HG03571 (cell line): Measurements from ENCODE around the gene TMEM50A.
"Not testable (repeated sequence)": the region's sequence is repeated elsewhere in the genome, so short reads cannot be mapped to it uniquely, and the experiment has no call there.

Experiments
- ATAC-seq: cut with Tn5 transposase; IDR thresholded peaks from one replicate; pipeline ENCODE4 v1.9.1; 2021; ENCODE audit not compliant: unreplicated experiment

TMEM50A gene

DNA sequence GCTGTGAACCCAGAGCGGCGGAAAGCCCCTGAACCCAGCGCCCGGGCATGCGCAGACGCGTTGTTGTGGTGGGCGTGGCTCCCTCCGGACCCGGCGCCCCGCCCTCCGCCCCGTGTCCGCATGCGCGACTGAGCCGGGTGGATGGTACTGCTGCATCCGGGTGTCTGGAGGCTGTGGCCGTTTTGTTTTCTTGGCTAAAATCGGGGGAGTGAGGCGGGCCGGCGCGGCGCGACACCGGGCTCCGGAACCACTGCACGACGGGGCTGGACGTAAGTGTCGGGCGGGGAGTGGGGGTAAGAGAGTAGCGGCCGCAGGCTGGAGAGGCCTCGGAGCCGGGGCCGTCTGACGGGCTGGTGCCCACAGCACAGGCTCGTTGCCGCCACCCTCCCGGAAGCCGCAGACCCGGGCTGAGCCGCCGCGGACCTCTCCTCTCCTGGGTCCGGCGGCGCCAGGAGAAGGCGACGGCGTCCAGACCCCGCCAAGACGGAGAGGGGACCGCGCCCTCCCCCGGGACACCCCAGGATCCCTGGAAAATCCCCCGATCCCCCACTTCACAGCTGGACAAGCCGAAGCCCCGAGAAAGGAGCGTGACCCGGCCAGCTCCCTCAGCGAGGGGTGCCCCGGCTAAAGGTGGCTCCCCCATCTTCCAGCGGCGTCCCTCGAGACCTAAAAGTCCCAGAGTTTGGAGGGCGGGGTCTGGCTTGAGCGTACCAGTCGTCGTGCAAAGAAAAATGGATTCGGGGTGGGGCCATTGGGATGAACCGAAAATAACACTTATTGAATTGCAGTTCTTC lies at the start of gene TMEM50A:
TSS of gene TMEM50A (plus strand) at position 147 of the 794 bp plus-strand sequence. CDS start 2,153 bp downstream, outside the sequence.
- peak; percentile 59 for ATAC-seq

DNA sequence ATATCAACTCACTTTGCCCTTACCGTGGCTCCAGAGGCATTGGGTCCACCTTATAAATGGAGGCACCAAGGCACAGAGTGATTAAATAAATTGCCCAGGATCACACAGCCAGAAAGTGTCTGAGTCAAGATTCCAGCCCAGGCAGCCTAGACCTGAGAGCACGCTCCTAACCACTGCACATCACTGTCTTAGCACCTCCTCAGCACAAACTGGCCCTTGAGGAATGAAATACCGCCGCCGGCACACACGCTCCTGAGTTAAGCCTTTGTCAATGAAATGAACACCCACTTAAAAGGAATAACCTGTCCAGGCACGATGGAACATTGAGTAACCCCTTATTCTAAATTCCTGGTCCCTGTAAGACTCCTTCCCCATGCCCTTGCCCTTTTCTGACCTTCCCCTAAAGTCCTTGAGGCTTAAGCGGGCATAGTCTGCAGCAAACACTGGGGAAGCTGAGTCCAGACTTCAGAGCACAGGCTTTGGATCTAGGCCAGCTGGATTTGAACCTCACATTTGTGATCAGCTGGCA lies 49.5 kb upstream of the TMEM50A start:
- ATAC-seq: not testable (repeated sequence)

DNA sequence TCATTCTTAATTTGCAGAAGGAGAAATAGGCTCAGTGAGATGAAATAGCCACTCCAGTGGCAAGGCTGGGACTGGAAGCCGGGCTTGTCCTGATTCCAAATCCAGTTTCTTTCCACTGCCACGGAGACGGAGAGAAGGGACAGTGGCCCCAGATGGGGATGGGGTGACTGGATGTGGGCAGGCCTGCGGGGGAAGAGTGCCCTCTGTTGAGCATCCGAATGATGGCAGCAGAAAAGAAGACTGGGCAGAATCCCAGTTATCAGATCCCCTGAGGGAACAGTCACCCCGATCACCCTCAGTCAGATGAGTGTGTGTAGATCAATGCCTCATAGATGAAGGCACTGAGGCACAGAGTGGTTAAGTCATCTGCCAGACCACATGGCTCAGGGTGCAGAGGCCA lies 48.1 kb upstream of the TMEM50A start:
- not testable (repeated sequence) for ATAC-seq

DNA sequence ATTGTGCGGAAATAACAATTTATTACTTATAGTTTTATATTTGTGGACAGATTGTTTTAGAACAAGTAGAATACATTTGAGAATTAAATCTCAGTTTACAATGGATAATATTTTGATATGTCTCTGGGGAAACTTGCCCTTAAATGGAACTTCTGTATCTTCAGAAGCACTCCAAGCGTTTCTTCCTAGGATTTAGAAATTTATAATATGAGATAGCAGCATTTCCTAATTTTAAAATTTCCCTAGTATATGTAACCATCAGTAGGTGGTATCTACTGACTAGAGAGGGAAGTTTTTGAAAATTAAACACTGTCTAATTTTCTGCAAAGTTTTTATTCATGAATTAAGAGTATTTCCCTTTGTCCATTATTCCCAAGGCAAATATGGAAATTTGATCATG lies 44.7 kb upstream of the TMEM50A start:
- ATAC-seq: not testable (repeated sequence)

DNA sequence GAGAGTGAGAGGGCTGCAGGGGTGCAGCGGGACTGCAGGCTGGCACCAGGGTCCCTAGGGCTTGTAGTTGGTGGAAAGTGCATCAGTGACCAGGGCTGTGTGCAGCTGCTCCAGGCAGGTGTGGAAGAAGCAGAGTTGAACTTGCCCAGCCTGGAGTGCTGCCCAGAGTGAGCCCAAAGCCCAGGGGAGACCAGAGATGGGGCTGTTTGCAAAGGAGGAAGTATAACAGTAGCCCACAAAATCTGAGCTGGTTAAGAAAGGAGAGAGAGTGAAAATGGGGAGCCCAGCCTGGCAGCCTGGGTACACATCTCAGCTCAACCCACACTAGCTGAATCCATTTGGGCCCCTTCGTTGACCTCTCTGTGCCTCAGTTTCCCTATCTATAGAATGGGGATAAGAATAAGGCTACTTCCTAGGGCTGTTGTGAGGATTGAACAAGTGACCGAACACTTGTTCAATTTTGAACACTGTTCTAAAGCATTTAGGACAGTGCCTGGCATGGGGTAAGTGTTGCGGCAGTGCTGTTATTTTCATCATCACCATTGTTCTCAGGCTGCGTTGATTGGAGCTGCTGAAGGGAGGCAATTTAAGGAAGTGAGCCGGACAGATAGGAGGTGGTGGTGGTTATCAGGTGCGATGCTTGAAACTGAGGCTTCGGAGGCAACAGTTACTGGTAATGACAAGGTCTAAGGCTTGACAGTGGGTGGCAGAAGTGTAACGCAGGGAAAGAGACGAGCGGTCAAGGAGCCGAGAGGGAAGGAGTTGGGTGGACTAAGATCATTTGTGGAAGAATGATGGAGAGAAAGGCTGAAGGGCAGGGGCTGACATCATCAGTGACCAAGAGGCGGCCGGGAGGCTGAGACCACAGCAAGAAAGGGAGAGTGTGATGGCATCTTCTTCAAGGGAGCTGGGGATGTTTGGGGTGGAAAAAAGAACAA lies 43.0 kb upstream of the TMEM50A start:
- not testable (repeated sequence) for ATAC-seq

DNA sequence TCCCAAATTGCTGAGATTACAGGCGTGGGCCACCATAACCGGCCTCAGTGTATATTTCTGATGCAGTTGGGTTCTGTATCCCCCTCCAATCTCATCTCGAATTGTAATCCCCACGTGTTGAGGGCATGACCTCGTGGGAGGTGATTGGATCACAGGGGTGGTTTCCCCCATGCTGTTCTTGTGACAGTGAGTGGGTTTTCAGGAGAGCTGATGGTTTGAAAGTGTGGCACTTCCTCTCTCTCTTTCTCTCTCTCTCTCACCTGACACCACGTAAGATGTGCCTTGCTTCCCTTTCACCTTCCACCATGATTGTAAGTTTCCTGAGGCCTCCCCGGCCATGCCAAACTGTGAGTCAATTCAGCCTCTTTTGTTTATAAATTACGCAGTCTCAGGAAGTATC lies 41.6 kb upstream of the TMEM50A start:
- not testable (repeated sequence) for ATAC-seq

DNA sequence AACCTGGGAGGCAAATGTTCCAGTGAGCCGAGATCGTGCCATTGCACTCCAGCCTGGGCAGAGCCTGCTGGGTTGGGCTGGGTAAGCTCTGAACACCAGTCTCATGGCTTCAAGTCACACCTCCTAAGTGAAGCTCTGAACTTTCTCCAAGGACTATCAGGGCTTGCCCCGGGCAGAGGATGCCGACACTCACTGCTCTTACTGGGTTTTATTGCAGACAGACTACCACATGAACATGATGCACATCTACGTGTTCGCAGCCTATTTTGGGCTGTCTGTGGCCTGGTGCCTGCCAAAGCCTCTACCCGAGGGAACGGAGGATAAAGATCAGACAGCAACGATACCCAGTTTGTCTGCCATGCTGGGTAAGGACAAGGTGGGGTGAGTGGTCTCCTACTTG lies 37.4 kb upstream of the TMEM50A start:
- not testable (repeated sequence) for ATAC-seq

DNA sequence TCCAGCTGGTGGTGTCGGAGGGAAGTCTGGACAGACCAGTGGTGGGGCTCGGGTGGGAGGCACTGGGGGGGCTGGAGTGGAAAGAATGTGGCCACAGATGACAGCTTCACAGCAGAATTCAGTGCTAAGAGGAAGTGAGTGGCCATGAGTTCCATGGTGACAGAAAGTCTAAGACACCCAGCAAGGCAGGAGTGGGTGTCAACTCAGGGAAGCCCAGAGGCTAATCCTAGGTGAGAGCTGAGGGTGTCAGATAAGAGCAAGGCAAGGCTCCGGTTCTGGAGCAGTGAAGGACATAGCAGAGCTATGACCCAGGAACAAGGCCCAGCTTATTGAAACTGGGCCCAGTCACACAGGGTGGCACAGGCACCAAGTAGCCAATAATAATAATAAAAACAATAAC lies 35.8 kb upstream of the TMEM50A start:
- ATAC-seq: not testable (repeated sequence)

DNA sequence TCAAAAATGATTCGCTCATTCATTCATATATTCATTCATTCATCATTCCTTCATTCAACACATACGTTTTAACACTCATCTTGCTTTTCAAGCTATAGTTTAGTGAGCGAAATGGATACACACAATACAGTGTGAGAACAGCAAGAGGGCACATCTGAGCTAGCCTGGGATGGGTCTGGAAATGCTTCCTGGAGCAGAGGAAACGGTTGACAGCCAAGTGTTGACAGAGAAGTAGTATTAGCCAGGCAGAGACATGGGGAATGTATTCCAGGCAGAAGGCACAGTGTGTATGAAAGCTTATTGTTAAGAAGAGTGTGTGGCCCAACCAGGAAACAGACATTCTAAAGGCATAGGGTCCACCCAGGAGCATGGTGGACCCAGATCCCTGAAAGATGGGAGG lies 33.2 kb upstream of the TMEM50A start:
- ATAC-seq: not testable (repeated sequence)

DNA sequence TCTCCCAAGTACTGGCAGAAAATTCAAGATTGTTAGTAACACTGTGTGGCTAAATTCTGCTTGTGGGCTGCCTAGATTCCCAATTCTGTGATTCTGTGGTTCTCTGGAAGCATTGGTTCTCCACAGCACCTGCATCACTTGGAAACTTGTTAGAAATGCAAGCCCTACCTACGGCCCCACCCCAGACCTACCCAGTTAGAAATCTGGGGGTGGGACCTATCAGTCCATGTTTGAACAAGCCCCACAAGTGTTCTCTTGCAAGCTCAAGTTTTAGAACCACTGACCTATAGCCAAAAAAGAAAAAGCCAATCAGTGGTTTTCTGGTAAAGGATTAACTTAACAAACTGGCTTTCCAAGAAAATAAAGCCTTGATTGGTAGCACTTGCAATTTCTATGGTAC lies 30.0 kb upstream of the TMEM50A start:
- not testable (repeated sequence) for ATAC-seq

DNA sequence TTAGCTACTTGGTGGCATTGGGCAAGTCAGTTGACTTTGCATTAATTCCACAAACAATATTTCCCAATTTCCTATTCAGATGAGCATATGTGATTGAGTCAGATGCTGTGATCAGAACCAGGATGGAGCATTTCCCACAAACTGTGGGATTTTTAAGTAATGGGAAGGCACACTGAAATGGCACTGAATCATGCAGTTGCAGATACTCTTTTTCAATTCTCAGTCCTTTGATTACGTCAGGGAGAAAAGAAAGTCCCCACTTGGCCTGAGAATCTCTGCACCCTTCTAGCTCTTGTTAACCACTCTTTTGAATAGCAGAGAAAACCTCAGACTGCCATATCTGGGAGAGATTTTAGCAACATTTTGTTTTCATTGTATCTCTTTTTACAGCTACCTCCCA lies 29.0 kb upstream of the TMEM50A start:
- ATAC-seq: not testable (repeated sequence)

DNA sequence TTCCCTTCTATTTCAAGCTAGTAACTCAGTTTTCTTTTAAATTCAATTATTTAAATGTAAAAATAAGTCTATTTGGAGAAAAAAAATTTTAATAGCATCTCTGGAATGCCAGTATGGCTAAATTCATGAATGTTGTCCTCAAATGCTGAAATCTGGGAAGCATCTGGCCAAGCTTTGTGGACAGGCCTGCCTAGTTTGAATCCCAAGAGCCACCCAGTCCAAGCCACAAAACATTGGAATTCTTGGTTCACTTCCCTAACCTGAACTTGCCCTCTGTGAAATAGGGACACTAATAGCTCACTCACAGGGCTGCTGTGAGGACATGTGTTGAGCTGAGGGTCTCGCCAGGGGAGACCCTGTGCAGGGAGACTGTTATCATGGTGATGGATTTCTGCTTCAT lies 28.6 kb upstream of the TMEM50A start:
- not testable (repeated sequence) for ATAC-seq

DNA sequence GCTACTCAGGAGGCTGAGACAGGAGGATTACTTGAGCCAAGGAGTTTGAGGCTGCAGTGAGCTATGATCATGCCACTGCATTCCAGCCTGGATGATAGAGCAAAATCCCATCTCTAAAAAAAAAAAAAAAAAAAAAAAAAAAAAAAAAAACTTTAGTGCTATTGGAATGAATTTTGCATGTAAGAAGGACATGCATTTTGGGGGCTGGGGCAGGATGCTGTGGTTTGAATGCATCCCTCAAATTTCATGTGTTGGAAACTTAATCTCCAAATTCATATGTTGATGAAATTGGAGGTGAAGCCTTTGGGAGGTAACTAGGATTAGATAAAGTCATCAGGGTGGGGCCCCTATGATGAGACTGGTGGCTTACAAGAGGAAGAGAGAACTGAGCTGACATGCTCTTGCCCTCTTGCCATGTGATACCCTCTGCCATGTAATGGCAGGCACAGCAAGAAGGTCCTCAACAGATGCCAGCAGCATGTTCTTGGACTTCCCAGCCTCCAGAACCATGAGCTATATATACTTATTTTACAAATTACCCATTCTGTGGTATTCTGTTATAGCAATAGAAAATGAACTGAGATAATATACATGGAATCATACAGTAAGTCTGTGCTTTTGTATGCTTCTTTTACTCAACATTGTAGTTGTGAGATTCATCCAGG lies 25.2 kb upstream of the TMEM50A start:
- ATAC-seq: not testable (repeated sequence)

DNA sequence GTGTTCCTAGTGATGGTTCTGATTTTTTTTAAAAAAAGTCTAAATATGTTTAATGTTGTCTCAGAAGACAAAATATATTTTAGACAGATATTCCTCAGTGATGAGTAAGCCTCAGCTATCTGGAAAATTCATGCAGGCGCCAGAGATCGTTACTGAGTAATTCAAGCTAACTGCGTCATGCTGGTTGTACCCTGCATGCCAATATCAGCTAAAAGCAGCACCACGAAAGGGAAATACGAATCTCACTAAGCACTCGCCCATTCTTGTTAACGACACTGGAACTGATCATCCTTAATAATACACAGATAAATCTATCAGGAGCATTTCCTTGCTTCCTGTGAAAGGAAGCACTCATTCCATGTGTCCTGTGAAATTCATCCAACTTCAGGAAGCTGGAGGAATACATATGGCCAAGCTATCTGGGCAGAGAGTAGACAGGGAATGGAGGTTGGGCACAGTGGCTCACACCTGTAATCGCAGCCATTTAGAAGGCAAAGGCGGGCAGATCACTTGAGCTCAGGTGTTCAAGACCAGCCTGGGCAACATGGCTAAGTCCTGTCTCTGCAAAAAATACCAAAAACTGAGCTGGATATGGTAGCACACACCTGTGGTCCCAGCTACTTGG lies 17.7 kb upstream of the TMEM50A start:
- not testable (repeated sequence) for ATAC-seq

DNA sequence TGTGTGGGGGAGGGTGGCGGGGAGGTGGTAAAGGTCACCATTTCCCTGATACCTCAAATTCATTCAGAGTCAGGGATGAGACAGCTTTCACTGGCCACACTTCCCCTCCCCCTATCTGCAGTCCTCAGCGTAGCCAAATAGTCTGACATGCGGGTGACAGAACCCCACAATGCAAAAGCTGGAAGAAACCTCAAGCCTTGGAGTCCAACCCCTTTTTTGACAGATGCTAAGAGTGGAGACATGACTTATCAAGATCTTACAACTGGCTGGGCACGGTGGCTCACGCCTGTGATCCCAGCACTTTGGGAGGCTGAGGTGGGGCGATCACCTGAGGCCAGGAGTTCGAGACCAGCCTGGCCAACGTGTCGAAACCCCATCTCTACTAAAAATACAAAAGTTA lies 16.0 kb upstream of the TMEM50A start:
- ATAC-seq: not testable (repeated sequence)

DNA sequence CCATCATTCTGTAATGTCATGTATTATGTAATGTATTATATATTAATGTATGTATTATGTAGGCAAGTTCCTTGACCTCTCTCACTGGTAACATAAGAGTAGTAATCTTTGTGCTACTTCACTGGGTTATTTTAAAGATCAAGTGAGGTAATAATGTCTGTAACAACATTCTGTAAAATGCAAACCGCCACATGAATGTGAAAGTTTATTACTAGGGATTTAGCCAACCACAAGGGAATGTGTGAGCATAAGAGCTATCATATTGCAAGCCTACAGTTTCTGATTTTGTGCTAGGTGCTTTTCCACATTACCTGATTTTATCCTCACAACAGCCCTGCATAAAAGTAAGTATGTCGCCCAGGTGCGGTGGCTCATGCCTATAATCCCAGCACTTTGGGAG lies 13.7 kb upstream of the TMEM50A start:
- not testable (repeated sequence) for ATAC-seq

DNA sequence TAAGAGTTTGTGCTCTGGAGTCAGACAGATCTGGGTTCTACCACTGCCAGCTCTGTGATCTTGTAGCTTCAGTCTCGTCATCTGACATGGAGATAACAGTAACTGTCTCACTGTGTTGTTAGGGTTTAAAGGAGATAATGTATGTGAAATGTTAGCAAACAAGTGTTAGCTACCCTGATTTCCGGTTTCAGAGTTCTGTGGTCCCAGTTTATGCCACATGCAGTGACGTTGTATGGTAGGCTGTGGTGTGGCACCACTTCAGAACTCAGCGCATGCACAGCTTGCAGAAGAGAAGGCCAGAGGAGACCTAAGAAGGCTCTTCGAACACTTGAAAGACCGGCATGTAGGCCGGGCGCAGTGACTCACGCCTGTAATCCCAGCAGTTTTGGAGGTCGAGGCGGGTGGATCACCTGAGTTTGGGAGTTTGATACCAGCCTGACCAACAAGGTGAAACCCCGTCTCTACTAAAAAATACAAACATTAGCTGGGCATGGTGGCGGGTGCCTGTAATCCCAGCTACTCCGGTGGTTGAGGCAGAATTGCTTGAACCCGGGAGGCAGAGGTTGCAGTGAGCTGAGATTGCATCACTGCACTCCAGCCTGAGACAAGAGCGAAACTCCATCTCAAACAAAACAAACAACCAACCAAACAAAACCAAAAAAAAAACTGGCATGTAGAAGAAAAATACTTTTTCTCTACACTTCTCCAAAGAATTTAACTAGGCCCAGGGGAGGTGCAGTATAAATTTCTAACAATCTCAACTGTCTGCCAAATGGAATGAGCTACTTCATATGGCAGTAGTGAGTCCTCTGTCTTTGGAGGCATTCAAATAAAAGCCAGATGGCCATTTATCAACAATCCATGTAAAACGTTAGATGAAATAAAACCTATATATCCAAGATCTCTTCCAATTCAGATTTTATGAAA lies 10.0 kb upstream of the TMEM50A start:
- not testable (repeated sequence) for ATAC-seq

DNA sequence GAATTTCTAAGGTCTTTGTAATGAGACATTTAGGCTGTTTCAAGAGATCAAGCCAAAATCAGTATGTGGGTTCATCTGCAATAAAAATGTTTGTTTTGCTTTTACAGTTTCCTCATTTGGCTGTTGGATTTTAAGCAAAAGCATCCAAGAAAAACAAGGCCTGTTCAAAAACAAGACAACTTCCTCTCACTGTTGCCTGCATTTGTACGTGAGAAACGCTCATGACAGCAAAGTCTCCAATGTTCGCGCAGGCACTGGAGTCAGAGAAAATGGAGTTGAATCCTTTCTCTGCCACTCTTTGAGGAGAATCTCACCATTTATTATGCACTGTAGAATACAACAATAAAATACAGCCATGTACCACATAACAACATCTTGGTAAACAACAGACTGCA lies 9.3 kb upstream of the TMEM50A start:
- not testable (repeated sequence) for ATAC-seq

DNA sequence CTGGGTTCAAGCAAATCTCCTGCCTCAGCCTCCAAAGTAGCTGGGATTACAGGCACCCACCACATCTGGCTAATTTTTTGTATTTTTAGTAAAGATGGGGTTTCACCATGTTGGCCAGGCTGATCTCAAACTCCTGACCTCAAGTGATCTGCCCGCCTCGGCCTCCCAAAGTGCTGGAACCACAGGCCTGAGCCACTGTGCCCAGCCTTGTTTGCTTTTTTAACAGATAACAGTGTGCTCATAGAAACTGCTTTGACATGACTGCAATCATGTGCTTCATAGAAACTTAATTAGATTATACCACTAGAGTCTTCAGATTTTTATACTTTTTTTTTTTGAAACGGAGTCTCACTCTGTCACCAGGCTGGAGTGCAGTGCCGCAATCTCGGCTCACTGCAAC lies 8.8 kb upstream of the TMEM50A start:
- not testable (repeated sequence) for ATAC-seq
